Neural cell (in vitro differentiated cells): ENCODE data around the gene CDCA3. TPM values are rescaled to one million over a fixed set of nuclear protein-coding genes. Genes with fewer than 3 reads are reported as not detected.

Experiments
- H2AFZ ChIP-seq: fragments of 200-600, 300-800 bp; sonication (generic), shearing (Covaris generic); 2 replicates; pipeline ENCODE4 v1.6.0; 2014; ENCODE audit warnings: low read depth, mild to moderate bottlenecking, antibody characterized with exemption, low read length, moderate library complexity
- H3F3A ChIP-seq: fragments of 200-600 bp; shearing (Covaris generic); 2 replicates; pipeline ENCODE4 v1.6.1; 2016; ENCODE audit warnings: mild to moderate bottlenecking, moderate library complexity, mixed read lengths, antibody characterized with exemption, low read length; ENCODE audit not compliant: insufficient read depth, poor library complexity, severe bottlenecking
- H3K27ac ChIP-seq: fragments of 200-600, 300-800 bp; sonication (generic), shearing (Covaris generic); 2 replicates; pipeline ENCODE4 v1.5.1; 2014; ENCODE audit warnings: mild to moderate bottlenecking, low read length, moderate library complexity
- H3K27me3 ChIP-seq: fragments of 300-800, 200-600 bp; sonication (generic), shearing (Covaris generic); 2 replicates; pipeline ENCODE4 v1.6.0; 2014; ENCODE audit warnings: mild to moderate bottlenecking, low read depth, low read length, moderate library complexity; ENCODE audit not compliant: insufficient read depth
- H3K36me3 ChIP-seq: fragments of 300-800, 200-600 bp; sonication (generic), shearing (Covaris generic); 2 replicates; pipeline ENCODE4 v1.5.1; 2014; ENCODE audit warnings: mild to moderate bottlenecking, antibody characterized with exemption, low read length, moderate library complexity; ENCODE audit not compliant: insufficient read depth
- H3K4me2 ChIP-seq: fragments of 300-800, 200-600 bp; sonication (generic), shearing (Covaris generic); 2 replicates; pipeline ENCODE4 v1.6.0; 2014; ENCODE audit warnings: mild to moderate bottlenecking, low read length
- H3K4me3 ChIP-seq: fragments of 300-800, 200-600 bp; sonication (generic), shearing (Covaris generic); 2 replicates; pipeline ENCODE4 v1.5.1; 2014; ENCODE audit warnings: mild to moderate bottlenecking, low read length, moderate library complexity
- H3K79me2 ChIP-seq: fragments of 200-600 bp; shearing (Covaris generic); replicated peaks from 2 replicates; pipeline ENCODE4 v1.6.0; 2014; ENCODE audit warnings: mild to moderate bottlenecking, low read length, moderate library complexity; ENCODE audit not compliant: insufficient read depth
- H3K9ac ChIP-seq: fragments of 300-800, 200-600 bp; sonication (generic), shearing (Covaris generic); 2 replicates; pipeline ENCODE4 v1.6.1; 2016; ENCODE audit warnings: mild to moderate bottlenecking, low read length, mixed read lengths
- H3K9me2 ChIP-seq: fragments of 200-600 bp; shearing (Covaris generic); 2 replicates; pipeline ENCODE4 v1.6.1; 2016; ENCODE audit warnings: mild to moderate bottlenecking, low read length, mixed read lengths; ENCODE audit not compliant: insufficient read depth
- H3K9me3 ChIP-seq: fragments of 200-600, 300-800 bp; sonication (generic), shearing (Covaris generic); 2 replicates; pipeline ENCODE4 v1.6.1; 2016; ENCODE audit warnings: mild to moderate bottlenecking, mixed run types, low read length, moderate library complexity, mixed read lengths
- H4K20me1 ChIP-seq: fragments of 200-600 bp; shearing (Covaris generic); 2 replicates; pipeline ENCODE4 v1.6.1; 2016; ENCODE audit warnings: mild to moderate bottlenecking, mixed run types; ENCODE audit not compliant: insufficient read depth
- CTCF ChIP-seq: fragments of 450-650 bp; IDR thresholded peaks from 2 replicates; pipeline ENCODE4 v1.5.1; 2014; ENCODE audit warnings: antibody characterized with exemption, mild to moderate bottlenecking, moderate library complexity; ENCODE audit not compliant: poor library complexity, severe bottlenecking
- EP300 ChIP-seq: fragments of 450-650 bp; conservative IDR thresholded peaks from 2 replicates; pipeline ENCODE4 v1.6.1; 2014; ENCODE audit warnings: antibody characterized with exemption, mild to moderate bottlenecking, moderate library complexity; ENCODE audit not compliant: poor library complexity, severe bottlenecking
- EZH2 ChIP-seq: fragments of 200-600, 300-800 bp; shearing (Covaris generic), sonication (generic); IDR thresholded peaks from 2 replicates; pipeline ENCODE4 v1.6.1; 2014; ENCODE audit warnings: antibody characterized with exemption, low read length, borderline replicate concordance, mild to moderate bottlenecking; ENCODE audit not compliant: insufficient read depth, poor library complexity, severe bottlenecking
- MXI1 ChIP-seq: fragments of 450-650 bp; conservative IDR thresholded peaks from 2 replicates; pipeline ENCODE4 v1.6.1; 2014; ENCODE audit warnings: antibody characterized with exemption, mild to moderate bottlenecking; ENCODE audit not compliant: poor library complexity, severe bottlenecking
- POLR2AphosphoS5 ChIP-seq: IDR thresholded peaks from 2 replicates; pipeline ENCODE4 v1.6.1; 2012
- RAD21 ChIP-seq: fragments of 450-650 bp; conservative IDR thresholded peaks from 2 replicates; pipeline ENCODE4 v1.6.1; 2014; ENCODE audit warnings: antibody characterized with exemption, mild to moderate bottlenecking, moderate library complexity
- REST ChIP-seq: IDR thresholded peaks from 2 replicates; pipeline ENCODE4 v1.6.1; 2012; ENCODE audit warnings: borderline replicate concordance
- SMC3 ChIP-seq: fragments of 450-650 bp; conservative IDR thresholded peaks from 2 replicates; pipeline ENCODE4 v1.6.1; 2014; ENCODE audit warnings: antibody characterized with exemption, mild to moderate bottlenecking, moderate library complexity; ENCODE audit not compliant: poor library complexity
- TAF1 ChIP-seq: IDR thresholded peaks from 2 replicates; pipeline ENCODE4 v1.6.1; 2012; ENCODE audit warnings: low read depth
- polyA plus RNA-seq: library from polyadenylated mRNA; depleted of rRNA; stranded (reverse); fragments of >200 nt; gene quantifications from 2 replicates; pipeline ENCODE4 v1.2.3, GENCODE V29; 2014

CDCA3 gene
- polyA plus RNA-seq, 1 donor from 2014 or later, result 7.3 TPM

GRCh38 chr12:6837370-6838060, 13.6 kb downstream of the CDCA3 start (continued):
- TF ChIP-seq CTCF (no peak), RAD21 (no peak)

GRCh38 chr12:6836851-6837250, 14.2 kb downstream of the CDCA3 start:
- no peaks in the 10 kb centered on the region for H3K36me3 ChIP-seq

GRCh38 chr12:6834873-6835272, 16.2 kb downstream of the CDCA3 start:
- Histone ChIP-seq H2AFZ (no peak overlapping the region), H3K9me2 (no peaks in the 10 kb centered on the region), H3K9me3 (no peaks in the 10 kb centered on the region), H3K36me3 (no peaks in the 10 kb centered on the region), H3K9ac (no peak overlapping the region), H3K4me3 (no peak overlapping the region), H4K20me1 (no peaks in the 10 kb centered on the region), H3K27me3 (no peaks in the 10 kb centered on the region), H3K27ac (no peak overlapping the region), H3F3A (no peaks in the 10 kb centered on the region), H3K4me2 (no peak overlapping the region), H3K79me2 (peaks cover 10% of the 10 kb centered on the region)
- no peak for TF ChIP-seq MXI1
- no peak for TF ChIP-seq TAF1
- TF ChIP-seq EP300, result no peak
- no peak for TF ChIP-seq RAD21
- no peak for TF ChIP-seq EZH2
- TF ChIP-seq POLR2AphosphoS5, result no peak
- no peak for TF ChIP-seq SMC3
- TF ChIP-seq CTCF, result no peak
- no peak for TF ChIP-seq REST

More at GRCh38 chr12:6836851-6837250, 14.2 kb downstream of the CDCA3 start:
- Histone ChIP-seq H3K4me2 (no peak overlapping the region), H2AFZ (no peak overlapping the region), H3F3A (no peaks in the 10 kb centered on the region), H3K4me3 (no peak overlapping the region), H3K9me2 (no peaks in the 10 kb centered on the region), H3K79me2 (no peaks in the 10 kb centered on the region), H3K27me3 (no peaks in the 10 kb centered on the region), H3K27ac (no peak overlapping the region), H3K9ac (no peak overlapping the region), H4K20me1 (no peaks in the 10 kb centered on the region), H3K9me3 (no peaks in the 10 kb centered on the region)
- no peak for TF ChIP-seq SMC3
- TF ChIP-seq POLR2AphosphoS5, result no peak
- TF ChIP-seq EP300, result no peak
